K562 (cell line): ENCODE measurements around the gene SELENOO. TPM values are rescaled to one million over a fixed set of nuclear protein-coding genes. Genes with fewer than 3 reads are reported as not detected.

Experiments used
- BDP1 ChIP-seq: IDR thresholded peaks from 3 replicates; pipeline ENCODE4 v1.6.1; 2011; ENCODE audit not compliant: insufficient read length, insufficient read depth
- BRCA1 ChIP-seq, 2 experiments: fragments of 450-650 bp in 1 of 2; sonication (generic) in 1 of 2; formaldehyde crosslinking in 1 of 2; IDR thresholded peaks; 2 replicates each; pipeline versions ENCODE4 v1.5.0 to v1.6.1; 2017 to 2020; ENCODE audit warnings: mild to moderate bottlenecking in 1 of 2, missing genetic modification reagents in 1 of 2
- EWSR1 ChIP-seq: fragments of 450-650 bp; IDR thresholded peaks from 2 replicates; pipeline ENCODE4 v1.6.1; 2018; ENCODE audit warnings: borderline replicate concordance, mild to moderate bottlenecking, low read depth, moderate library complexity; ENCODE audit not compliant: partially characterized antibody
- HNRNPLL ChIP-seq: fragments of 200-400 bp; formaldehyde crosslinking; IDR thresholded peaks from 2 replicates; pipeline ENCODE4 v1.6.1; 2017; ENCODE audit warnings: low read length, low read depth, mild to moderate bottlenecking; ENCODE audit not compliant: poor library complexity, severe bottlenecking
- JUNB ChIP-seq: fragments of 450-650 bp; formaldehyde crosslinking; conservative IDR thresholded peaks from 2 replicates; pipeline ENCODE4 v1.4.0; 2020; ENCODE audit warnings: mild to moderate bottlenecking
- TEAD1 ChIP-seq, 2 experiments: fragments of 450-650 bp in 1 of 2; sonication (generic) in 1 of 2; formaldehyde crosslinking; IDR thresholded peaks; 2 replicates each; pipeline versions ENCODE4 v1.4.0 to v1.8.0; 2020 to 2022; ENCODE audit warnings: mild to moderate bottlenecking in 2 of 2, missing genetic modification reagents in 1 of 2
- ZNF121 ChIP-seq: sonication (generic); formaldehyde crosslinking; conservative IDR thresholded peaks from 2 replicates; pipeline ENCODE4 v1.8.0; 2022; ENCODE audit warnings: missing genetic modification reagents
- polyA plus RNA-seq, 8 experiments: library from polyadenylated mRNA; depleted of rRNA in 4 of 8; stranded (reverse) in 5 of 8; unstranded in 3 of 8; fragments of >200 nt; fragmentation: Nextera tagmentation in 2 of 8; fragmentation: Illumina TruSeq in 1 of 8; extraction: Ambion mirVana in 2 of 8; extraction: Trizol in 1 of 8; gene quantifications; 2 replicates each; pipeline versions ENCODE4 v1.2.1 to v1.2.3, GENCODE V29; 2011 to 2014; ENCODE audit warnings: inconsistent platforms in 1 of 8, missing spikeins in 1 of 8
- total RNA-seq, 7 experiments: library from RNA; depleted of rRNA in 6 of 7; stranded (reverse); fragments of >200 nt in 6 of 7; fragmentation: Illumina TruSeq in 2 of 7; extraction: Trizol in 2 of 7; gene quantifications; 2 replicates each; pipeline versions ENCODE4 v1.2.1 to v1.2.3, GENCODE V29; 2011 to 2021; ENCODE audit warnings: low replicate concordance in 1 of 7
- TF ChIP-seq, protein P1 (sequence below): sonication (generic); formaldehyde crosslinking; IDR thresholded peaks from 2 replicates; pipeline ENCODE4 v1.8.1; 2023; ENCODE audit warnings: mild to moderate bottlenecking, missing genetic modification reagents
- TF ChIP-seq, protein P2 (sequence below): sonication (generic); formaldehyde crosslinking; IDR thresholded peaks from 2 replicates; pipeline ENCODE4 v1.8.0; 2022; ENCODE audit warnings: mild to moderate bottlenecking, missing genetic modification reagents
- TF ChIP-seq, protein P3 (sequence below), 2 experiments: IDR thresholded peaks; 2 replicates each; pipeline ENCODE4 v1.6.1; 2011; ENCODE audit warnings: borderline replicate concordance in 1 of 2, control low read depth in 1 of 2, low read depth in 1 of 2, low read length in 1 of 2, mild to moderate bottlenecking in 1 of 2, mixed read lengths in 1 of 2, moderate library complexity in 1 of 2; ENCODE audit not compliant: insufficient read depth in 1 of 2, insufficient read length in 1 of 2, poor library complexity in 1 of 2, severe bottlenecking in 1 of 2; ENCODE audit errors: extremely low read depth in 1 of 2
- TF ChIP-seq, protein P4 (sequence below): fragments of 450-650 bp; formaldehyde crosslinking; IDR thresholded peaks from 2 replicates; pipeline ENCODE4 v1.4.0; 2022; ENCODE audit warnings: missing genetic modification characterization
- TF ChIP-seq, protein P5 (sequence below), 3 experiments: fragments of 200-800 bp in 1 of 3; sonication (Bioruptor generic) in 1 of 3; sonication (generic) in 1 of 3; formaldehyde crosslinking in 1 of 3; IDR thresholded peaks; 2 replicates each; pipeline versions ENCODE4 v1.6.1 to v1.8.0; 2016 to 2022; ENCODE audit warnings: mild to moderate bottlenecking in 2 of 3, missing compliant biosample characterization in 2 of 3, missing genetic modification characterization in 2 of 3, missing genetic modification reagents in 1 of 3
- TF ChIP-seq, protein P6 (sequence below): sonication (generic); formaldehyde crosslinking; IDR thresholded peaks from 2 replicates; pipeline ENCODE4 v1.8.0; 2022; ENCODE audit warnings: missing genetic modification reagents, mild to moderate bottlenecking, moderate library complexity, borderline replicate concordance
- TF ChIP-seq, protein P7 (sequence below): fragments of 250-450 bp; sonication (Bioruptor Pico); IDR thresholded peaks from 2 replicates; pipeline ENCODE4 v1.4.0; 2020; ENCODE audit warnings: mild to moderate bottlenecking

Gene SELENOO
- total and polyA plus RNA-seq, 9 of the 15 experiments (the other 6 are each of a cell fraction or from before 2014, with no cell fraction given), result 0.37 to 24.9 (median 8.3) TPM

DNA sequence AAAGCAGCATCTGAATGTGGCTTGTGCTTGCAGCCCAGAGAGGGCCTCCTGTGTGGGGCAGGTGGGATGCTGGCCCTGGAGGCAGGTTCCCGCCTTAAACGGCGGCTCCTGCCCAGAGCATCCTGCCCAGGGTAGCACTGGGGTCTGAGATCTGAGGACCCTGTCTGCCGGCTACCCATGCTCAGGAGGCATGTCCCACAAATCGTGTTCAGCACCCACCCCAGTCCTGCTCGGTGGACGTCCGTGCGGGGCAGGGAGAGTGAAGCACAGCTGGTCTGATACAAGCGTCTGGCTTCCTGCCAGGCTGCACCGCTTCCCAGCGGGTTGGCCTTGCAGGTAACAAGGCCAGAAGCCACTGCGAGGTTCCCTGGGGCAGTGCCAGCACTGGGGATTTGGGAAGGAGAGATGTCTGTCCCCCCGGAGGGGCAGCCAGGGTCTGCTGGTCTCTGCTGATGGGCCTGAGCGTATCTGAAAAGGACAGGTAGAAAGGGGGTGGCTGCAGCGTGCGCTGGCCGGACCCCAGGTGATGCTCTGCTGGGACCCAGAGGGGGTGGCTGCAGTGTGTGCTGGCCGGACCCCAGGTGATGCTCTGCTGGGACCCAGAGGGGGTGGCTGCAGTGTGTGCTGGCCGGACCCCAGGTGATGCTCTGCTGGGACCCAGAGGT lies 11.5 kb upstream of the SELENOO start (continued):
- TF ChIP-seq, protein P1, sequence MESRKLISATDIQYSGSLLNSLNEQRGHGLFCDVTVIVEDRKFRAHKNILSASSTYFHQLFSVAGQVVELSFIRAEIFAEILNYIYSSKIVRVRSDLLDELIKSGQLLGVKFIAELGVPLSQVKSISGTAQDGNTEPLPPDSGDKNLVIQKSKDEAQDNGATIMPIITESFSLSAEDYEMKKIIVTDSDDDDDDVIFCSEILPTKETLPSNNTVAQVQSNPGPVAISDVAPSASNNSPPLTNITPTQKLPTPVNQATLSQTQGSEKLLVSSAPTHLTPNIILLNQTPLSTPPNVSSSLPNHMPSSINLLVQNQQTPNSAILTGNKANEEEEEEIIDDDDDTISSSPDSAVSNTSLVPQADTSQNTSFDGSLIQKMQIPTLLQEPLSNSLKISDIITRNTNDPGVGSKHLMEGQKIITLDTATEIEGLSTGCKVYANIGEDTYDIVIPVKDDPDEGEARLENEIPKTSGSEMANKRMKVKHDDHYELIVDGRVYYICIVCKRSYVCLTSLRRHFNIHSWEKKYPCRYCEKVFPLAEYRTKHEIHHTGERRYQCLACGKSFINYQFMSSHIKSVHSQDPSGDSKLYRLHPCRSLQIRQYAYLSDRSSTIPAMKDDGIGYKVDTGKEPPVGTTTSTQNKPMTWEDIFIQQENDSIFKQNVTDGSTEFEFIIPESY, result peak; percentile 69
- TF ChIP-seq EWSR1 (no peak), BDP1 (no peak), JUNB (CRISPR knock-in tag) (no peak), ZNF121 (CRISPR knock-in tag) (no peak), BRCA1 (IDR thresholded peaks at IDR 0.05) (no peak), BRCA1 (CRISPR knock-in tag; IDR thresholded peaks at IDR 0.05) (no peak), TEAD1 (CRISPR knock-in tag; IDR thresholded peaks at IDR 0.05) (no peak), HNRNPLL (no peak)
- TF ChIP-seq, protein P2, sequence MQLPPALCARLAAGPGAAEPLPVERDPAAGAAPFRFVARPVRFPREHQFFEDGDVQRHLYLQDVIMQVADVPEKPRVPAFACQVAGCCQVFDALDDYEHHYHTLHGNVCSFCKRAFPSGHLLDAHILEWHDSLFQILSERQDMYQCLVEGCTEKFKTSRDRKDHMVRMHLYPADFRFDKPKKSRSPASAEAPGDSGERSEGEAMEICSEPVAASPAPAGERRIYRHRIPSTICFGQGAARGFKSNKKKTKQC (CRISPR knock-in tag), result no peak
- TF ChIP-seq, protein P3, sequence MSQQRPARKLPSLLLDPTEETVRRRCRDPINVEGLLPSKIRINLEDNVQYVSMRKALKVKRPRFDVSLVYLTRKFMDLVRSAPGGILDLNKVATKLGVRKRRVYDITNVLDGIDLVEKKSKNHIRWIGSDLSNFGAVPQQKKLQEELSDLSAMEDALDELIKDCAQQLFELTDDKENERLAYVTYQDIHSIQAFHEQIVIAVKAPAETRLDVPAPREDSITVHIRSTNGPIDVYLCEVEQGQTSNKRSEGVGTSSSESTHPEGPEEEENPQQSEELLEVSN (IDR thresholded peaks at IDR 0.05; ENCODE audit: borderline replicate concordance in 1 of 2, extremely low read depth in 1 of 2, insufficient read depth in 1 of 2, insufficient read length in 1 of 2, low read depth in 1 of 2, low read length in 1 of 2, poor library complexity in 1 of 2, severe bottlenecking in 1 of 2), result peak in 1 of 2 experiments; percentile 15
- TF ChIP-seq, protein P4, sequence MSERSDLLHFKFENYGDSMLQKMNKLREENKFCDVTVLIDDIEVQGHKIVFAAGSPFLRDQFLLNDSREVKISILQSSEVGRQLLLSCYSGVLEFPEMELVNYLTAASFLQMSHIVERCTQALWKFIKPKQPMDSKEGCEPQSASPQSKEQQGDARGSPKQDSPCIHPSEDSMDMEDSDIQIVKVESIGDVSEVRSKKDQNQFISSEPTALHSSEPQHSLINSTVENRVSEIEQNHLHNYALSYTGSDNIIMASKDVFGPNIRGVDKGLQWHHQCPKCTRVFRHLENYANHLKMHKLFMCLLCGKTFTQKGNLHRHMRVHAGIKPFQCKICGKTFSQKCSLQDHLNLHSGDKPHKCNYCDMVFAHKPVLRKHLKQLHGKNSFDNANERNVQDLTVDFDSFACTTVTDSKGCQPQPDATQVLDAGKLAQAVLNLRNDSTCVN (CRISPR knock-in tag), result no peak
- TF ChIP-seq, protein P5, sequence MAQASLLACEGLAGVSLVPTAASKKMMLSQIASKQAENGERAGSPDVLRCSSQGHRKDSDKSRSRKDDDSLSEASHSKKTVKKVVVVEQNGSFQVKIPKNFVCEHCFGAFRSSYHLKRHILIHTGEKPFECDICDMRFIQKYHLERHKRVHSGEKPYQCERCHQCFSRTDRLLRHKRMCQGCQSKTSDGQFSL (CRISPR knock-in tag; IDR thresholded peaks at IDR 0.05), result no peak
- TF ChIP-seq, protein P5 (tag; IDR thresholded peaks at IDR 0.05), result no peak
- TF ChIP-seq, protein P6, sequence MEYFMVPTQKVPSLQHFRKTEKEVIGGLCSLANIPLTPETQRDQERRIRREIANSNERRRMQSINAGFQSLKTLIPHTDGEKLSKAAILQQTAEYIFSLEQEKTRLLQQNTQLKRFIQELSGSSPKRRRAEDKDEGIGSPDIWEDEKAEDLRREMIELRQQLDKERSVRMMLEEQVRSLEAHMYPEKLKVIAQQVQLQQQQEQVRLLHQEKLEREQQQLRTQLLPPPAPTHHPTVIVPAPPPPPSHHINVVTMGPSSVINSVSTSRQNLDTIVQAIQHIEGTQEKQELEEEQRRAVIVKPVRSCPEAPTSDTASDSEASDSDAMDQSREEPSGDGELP (CRISPR knock-in tag), result 0 out of 2 replicates have a peak, but pooled peaks have one; percentile 14
- TF ChIP-seq, protein P7, sequence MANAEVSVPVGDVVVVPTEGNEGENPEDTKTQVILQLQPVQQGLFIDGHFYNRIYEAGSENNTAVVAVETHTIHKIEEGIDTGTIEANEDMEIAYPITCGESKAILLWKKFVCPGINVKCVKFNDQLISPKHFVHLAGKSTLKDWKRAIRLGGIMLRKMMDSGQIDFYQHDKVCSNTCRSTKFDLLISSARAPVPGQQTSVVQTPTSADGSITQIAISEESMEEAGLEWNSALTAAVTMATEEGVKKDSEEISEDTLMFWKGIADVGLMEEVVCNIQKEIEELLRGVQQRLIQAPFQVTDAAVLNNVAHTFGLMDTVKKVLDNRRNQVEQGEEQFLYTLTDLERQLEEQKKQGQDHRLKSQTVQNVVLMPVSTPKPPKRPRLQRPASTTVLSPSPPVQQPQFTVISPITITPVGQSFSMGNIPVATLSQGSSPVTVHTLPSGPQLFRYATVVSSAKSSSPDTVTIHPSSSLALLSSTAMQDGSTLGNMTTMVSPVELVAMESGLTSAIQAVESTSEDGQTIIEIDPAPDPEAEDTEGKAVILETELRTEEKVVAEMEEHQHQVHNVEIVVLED (CRISPR knock-in tag), result no peak
